NCI-H1105 treated with DMSO at 0.1 percent for 48 hours (cell line): ENCODE results near the gene KRTAP4-11.
"Not testable (repeated sequence)": the region's sequence is repeated elsewhere in the genome, so short reads cannot be mapped to it uniquely, and the experiment has no call there.

Source experiments
- DNase-seq: peaks from one replicate; lab custom pipeline; 2025; lab: John Stamatoyannopoulos, UW

KRTAP4-11 gene

GRCh38 chr17:41117846-41118386 is at the start of gene KRTAP4-11:
Gene KRTAP4-11, minus strand, starts transcription at chr17:41118373. Its CDS starts 58 bp downstream, at chr17:41118315.
- not testable (repeated sequence) for DNase-seq

- no peak for DNase-seq
Observed at GRCh38 chr17:41167561-41167960, 49.4 kb upstream of the KRTAP4-11 start.

DNA sequence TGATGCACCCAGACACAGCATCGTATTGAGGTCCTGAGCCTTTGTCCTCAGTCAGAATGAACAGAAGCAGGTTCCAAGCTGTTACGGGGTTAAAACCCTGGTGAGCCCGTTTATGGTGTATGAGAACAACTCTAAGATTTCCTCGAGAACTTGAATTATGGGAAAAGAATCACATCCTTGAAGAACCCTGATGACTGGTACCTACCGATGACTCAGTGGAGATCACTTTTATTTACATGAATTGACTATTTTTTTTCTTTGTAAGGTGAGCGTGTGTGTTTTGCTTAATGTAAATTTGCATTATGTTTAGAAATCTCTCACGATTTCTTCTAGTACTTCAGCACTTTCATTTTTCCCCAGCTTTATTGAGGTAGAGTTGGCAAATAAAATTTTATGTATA is 45.7 kb upstream of the KRTAP4-11 start:
- no peak for DNase-seq

DNA sequence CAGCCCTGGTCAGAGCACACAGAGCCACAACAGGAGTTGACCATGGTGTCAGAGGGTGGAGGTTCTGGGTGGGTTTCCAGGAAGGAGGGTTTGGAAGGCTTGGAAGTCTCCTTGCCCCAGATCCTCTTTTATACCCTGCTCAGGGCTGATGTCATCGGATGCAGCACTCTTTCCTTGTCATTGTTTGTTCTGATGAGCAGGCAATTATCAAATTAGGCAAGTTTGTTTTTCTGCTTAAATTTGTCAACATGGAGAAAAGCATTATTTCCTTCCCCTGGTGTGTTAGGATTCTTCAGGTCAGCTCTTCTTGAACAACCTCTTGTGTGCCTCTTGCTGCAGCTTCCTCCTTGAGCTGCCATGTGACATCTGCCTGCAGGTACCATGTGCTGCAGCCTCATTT is 42.5 kb upstream of the KRTAP4-11 start, which contains the start of gene KRTAP4-4:
Gene KRTAP4-4 (minus strand): TSS at position 101 of the 400 bp plus-strand sequence. CDS start 57 bp downstream, at position 44.
- DNase-seq = no peak

GRCh38 chr17:41160190-41160589 is 42.0 kb upstream of the KRTAP4-11 start:
- not testable (repeated sequence) for DNase-seq

DNA sequence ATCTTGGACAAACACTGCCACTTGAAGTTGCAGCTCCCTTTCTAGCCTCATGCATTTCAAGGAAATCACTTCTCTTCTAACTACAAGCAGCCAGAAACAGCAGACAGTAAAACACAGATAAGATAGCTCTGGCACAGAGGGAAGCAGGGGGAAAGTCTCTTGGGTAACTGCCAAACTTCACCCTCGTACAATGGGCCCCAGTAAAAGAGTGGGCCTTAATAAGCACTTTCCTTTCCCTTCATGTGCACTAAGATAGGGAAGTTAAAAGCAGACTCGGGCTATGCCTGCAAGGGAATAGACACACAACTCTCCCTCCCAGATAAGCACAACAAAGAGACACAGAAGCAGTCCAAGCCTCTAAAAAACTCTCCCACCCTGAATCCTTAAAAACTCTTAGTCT is 35.7 kb upstream of the KRTAP4-11 start:
- DNase-seq = peak; percentile 51

DNA sequence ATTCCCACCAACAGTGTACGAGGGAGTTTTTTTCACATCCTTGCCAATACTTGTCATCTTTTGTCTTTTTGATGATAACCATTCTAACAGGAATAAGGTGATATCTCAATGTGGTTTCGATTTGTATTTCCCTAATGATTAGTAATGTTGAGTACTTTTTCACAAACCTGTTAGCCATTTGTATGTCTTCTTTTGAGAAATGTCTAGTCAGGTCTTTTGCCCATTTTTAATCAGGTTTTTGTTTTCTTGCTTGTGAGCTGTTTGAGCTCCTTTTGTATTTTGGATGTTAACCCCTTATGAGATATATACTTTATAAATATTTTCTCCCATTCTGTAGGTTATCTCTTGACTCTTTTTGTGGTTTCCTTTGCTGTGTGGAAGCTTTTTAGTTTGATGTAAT is 33.4 kb upstream of the KRTAP4-11 start:
- DNase-seq = no peak

DNA sequence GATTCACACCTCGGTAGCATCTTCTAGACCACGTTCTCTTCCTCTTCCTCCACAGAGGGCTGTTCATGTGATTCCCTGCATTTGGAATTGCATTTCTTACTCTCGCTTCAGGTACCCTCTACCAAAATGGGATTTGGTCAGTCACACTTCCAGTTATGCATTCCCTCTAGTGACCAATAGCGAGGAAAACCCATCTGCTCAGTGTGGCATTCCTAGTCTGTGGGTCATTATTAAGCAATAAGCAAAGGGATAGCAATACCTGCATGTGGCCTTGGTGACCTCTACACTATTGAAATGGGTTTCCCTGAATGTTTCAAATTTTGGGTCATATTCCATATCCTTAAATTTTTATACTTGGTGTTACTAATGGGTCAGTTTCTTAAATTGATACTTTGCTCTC is 31.9 kb upstream of the KRTAP4-11 start:
- no peak for DNase-seq

DNA sequence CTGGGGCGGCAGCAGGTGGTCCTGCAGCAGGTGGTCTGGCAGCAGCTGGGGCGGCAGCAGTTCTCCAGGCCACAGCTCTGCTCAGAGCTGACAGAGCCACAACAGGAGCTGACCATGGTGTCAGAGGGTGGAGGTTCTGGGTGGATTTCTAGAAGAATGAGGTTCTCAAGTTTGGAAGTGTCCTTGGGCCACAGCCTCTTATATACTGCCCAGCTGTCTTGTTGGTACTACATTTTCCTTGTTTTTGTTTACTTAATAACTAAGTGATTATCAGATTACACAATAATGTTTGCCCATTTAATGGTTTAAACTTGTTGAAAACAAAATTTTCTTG is 31.4 kb upstream of the KRTAP4-11 start, which contains the start of gene KRTAP4-5:
Gene KRTAP4-5 (minus strand): TSS at position 174 of the 334 bp plus-strand sequence. CDS start 58 bp downstream, at position 116.
- DNase-seq = no peak

- DNase-seq = not testable (repeated sequence)
Observed at GRCh38 chr17:41148971-41149651, 30.9 kb upstream of the KRTAP4-11 start.

GRCh38 chr17:41147531-41148204 is 29.5 kb upstream of the KRTAP4-11 start:
- DNase-seq = no peak

DNA sequence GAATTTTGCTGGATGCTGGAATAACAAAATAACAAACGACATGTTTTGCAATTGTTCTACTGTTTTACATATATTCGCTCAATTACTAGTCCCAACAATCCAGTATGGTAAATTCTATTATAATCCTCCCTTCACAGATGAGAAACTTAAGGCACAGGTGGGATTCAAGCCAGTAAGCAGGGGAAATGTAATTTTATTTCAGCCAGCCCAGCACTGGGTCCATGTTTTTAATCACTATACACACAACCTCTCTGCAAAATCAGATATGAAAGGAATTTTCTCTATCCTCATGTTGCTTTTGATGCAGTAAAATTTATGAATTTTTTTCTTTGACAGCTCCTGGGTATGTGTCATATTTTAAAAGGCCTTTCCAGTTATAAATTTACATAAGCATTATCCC is 27.1 kb upstream of the KRTAP4-11 start:
- DNase-seq = no peak

DNA sequence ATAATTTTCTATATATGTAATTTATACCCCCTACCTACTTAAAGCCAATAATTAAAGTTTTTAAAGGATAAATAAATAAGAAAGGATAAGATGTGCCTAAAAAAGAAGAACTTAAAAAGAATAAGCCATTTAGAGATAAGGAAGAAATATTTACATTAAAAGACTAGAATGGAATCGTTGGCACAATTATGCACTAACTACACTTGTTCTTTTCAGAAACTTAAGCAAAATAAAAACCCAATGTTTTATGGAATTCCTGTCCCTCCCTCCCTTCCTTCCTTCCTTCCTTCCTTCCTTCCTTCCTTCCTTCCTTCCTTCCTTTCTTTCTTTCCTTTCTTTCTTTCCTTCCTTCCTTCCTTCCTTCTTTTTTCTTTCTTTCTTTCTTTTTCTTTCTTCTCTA is 26.7 kb upstream of the KRTAP4-11 start:
- DNase-seq = no peak

- DNase-seq = no peak
Observed at GRCh38 chr17:41141361-41141760, 23.2 kb upstream of the KRTAP4-11 start.

DNA sequence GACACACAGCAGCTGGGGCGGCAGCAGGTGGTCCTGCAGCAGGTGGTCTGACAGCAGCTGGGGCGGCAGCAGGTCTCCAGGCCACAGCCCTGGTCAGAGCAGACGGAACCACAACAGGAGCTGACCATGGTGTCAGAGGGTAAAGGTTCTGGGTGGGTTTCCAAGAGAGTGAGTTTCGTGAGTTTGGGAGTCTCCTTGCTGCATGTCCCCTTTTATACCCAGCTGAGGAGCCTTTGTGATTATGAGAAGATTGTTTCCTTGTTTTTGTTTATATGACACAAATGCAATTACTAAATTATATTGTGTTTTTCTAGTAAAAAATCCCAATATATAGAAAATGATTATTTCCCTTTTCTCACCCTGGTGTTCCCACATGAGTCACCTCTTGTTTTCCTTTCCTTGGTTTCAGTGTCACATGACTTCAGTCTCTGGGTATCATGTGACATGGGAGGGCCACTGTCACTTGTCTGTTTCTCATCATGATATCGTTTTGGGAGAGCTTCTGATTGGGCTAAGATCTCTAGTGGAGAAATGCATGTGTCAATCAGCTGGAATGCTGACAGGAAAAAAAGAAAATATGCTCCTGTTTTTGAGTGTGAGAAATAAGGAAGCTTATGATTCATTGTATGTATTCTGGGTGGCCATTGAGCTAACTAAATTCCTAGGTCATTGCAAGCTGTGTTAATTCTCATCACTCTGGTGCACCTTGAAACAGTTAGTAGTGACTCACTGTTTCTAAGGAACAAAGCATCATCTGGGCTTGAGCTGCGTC is 22.4 kb upstream of the KRTAP4-11 start, which contains the start of gene KRTAP4-6:
Gene KRTAP4-6 (minus strand): TSS at position 185 of the 772 bp plus-strand sequence. CDS start 57 bp downstream, at position 128.
- no peak for DNase-seq

- not testable (repeated sequence) for DNase-seq
Observed at GRCh38 chr17:41139865-41140264, 21.7 kb upstream of the KRTAP4-11 start.

DNA sequence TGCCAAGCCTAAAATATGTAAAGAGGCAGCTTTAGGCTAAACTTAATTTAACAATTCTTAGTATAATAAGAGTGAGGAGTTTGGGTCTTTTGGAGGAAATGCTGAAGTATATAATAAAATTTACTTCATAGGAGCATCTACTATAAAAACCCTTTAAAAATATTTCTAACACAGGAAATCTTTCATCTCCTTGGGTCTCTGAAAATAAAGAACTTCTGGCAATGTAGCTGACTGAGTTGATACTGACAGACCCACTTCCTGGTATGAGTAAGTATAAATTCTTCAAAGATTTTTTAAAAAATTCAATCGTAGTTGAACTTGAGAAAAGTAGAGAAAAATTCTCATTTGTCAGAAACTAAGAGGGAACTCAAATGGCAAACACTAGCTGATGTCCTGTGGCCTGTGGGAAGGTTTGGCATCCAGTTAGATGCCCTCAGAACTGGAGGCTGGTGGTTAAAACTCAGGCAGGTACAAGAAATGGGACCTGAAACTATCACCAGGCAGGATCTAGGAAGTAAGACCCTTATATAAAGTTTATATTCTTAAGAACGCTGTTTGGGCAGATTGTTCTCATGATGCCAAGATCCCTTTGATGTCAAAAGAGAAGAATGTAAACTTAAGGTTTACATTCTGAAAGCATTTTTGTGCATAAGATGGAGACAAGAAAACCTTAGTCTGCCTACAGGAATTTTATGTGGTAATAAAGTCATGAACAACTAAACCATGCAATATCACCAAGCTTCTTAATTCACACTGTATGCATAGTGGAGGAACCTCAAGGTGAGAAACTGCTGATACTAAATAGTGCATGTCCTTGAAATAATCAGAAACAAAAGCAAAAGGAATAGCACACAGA is 15.9 kb upstream of the KRTAP4-11 start:
- no peak for DNase-seq

GRCh38 chr17:41131979-41132378 is 13.8 kb upstream of the KRTAP4-11 start:
- DNase-seq = no peak

DNA sequence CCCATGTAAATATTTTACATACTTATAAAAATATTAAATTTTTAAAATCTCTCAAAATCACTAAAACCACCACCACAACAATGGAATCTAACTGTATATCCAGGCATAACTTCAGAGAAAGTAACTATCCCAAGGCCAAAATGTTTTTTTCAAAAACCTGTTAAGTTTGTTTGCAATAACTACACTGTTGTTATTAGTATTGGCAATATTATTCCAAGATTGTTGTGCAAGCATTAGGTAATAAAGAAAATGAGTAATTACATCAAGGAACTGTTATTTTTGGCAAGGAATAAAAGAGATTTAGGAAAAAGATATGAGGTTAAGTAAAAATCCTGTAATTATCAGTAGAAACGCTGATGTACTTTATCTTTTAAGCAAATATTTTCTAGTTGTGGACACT is 9.2 kb upstream of the KRTAP4-11 start:
- no peak for DNase-seq

DNA sequence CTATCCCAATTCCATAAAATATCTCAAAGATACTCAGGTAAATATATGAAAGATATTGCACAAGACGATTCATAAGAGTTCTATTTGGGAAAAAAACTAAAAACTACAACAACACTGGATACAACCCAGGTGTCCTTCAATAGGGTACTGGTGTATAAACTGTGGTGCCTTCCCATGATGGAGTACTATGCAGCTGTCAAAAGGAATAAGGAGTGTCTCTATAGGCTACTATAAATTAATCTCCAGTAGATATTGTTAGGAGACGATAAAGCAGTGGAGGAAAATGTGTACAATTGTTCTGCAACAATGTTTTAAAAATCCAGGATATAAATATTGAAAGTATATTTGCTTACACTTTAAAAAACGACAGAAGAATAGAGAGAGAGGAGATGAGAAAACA is 8.2 kb upstream of the KRTAP4-11 start:
- DNase-seq = no peak

GRCh38 chr17:41125064-41125463 is 6.9 kb upstream of the KRTAP4-11 start:
- no peak for DNase-seq
